Natural killer cell (primary cell): ENCODE measurements around the gene SKAP1. TPM values are rescaled to one million over a fixed set of nuclear protein-coding genes. Genes with fewer than 3 reads are reported as not detected.
A peak's percentile ranks its signal among the peaks of the same experiment; 100 is the strongest.

Experiments used
- ATAC-seq, 3 donors: fragments of 150-1000 bp in 2 of 3; fragments of 200-7000 bp in 1 of 3; cut with Tn5 transposase; 1 replicate in 1 of 3; 2 replicates in 2 of 3; pipeline ENCODE4 v1.10.0; 2021; ENCODE audit warnings: mild to moderate bottlenecking in 2 of 3, moderate library complexity in 2 of 3
- DNase-seq, 2 donors: peaks; one replicate each; pipeline versions ENCODE4 v3.0.0 to v3.0.0-alpha.2; 2013 to 2021; ENCODE audit warnings: mixed read lengths in 1 of 2
- H3K27ac ChIP-seq: one replicate; pipeline ENCODE4 v1.5.1; 2013; ENCODE audit warnings: mild to moderate bottlenecking, low read length
- H3K27me3 ChIP-seq: one replicate; pipeline ENCODE4 v1.6.1; 2013; ENCODE audit warnings: low read length; ENCODE audit not compliant: control insufficient read depth, insufficient read depth
- H3K36me3 ChIP-seq: one replicate; pipeline ENCODE4 v1.6.1; 2013; ENCODE audit warnings: low read length; ENCODE audit not compliant: control insufficient read depth, insufficient read depth
- H3K4me1 ChIP-seq: one replicate; pipeline ENCODE4 v1.6.1; 2013; ENCODE audit warnings: low read length; ENCODE audit not compliant: control insufficient read depth, insufficient read depth
- H3K4me3 ChIP-seq: one replicate; pipeline ENCODE4 v1.5.1; 2013; ENCODE audit warnings: low read length
- H3K9me3 ChIP-seq: one replicate; pipeline ENCODE4 v1.6.1; 2013; ENCODE audit warnings: low read length; ENCODE audit not compliant: control insufficient read depth, insufficient read depth
- H3K27ac Mint-ChIP-seq, 2 donors: one replicate each; pipeline ENCODE4 v1.8.0; 2022; ENCODE audit warnings: mild to moderate bottlenecking in 2 of 2, mixed read lengths in 2 of 2, moderate library complexity in 1 of 2
- H3K27me3 Mint-ChIP-seq, 2 donors: one replicate each; pipeline ENCODE4 v1.8.0; 2022; ENCODE audit warnings: low read depth in 2 of 2, mixed read lengths in 2 of 2
- H3K36me3 Mint-ChIP-seq: one replicate; pipeline ENCODE4 v1.8.0; 2022; ENCODE audit warnings: mixed read lengths
- H3K4me1 Mint-ChIP-seq, 2 donors: one replicate each; pipeline ENCODE4 v1.8.0; 2022; ENCODE audit warnings: mixed read lengths in 2 of 2
- H3K4me3 Mint-ChIP-seq: one replicate; pipeline ENCODE4 v1.8.0; 2022; ENCODE audit warnings: mild to moderate bottlenecking, moderate library complexity, mixed read lengths
- H3K9me3 Mint-ChIP-seq, 2 donors: one replicate each; pipeline ENCODE4 v1.8.0; 2022; ENCODE audit warnings: mixed read lengths in 2 of 2
- CTCF ChIP-seq: fragments of 200-600 bp; IDR thresholded peaks from one replicate; pipeline ENCODE4 v1.8.0; 2022; ENCODE audit warnings: antibody characterized with exemption
- WGBS: methylation state at CpG from one replicate; pipeline ENCODE4 v1.1.7; 2013; ENCODE audit warnings: missing lambda C conversion rate; ENCODE audit not compliant: insufficient coverage; 5-methylcytosine and 5-hydroxymethylcytosine counted together
- intact Hi-C: fragments of 100-400 bp; cut with micrococcal nuclease; formaldehyde crosslinking; loops from one replicate; pipeline ENCODE4 v1.14.2; 2022
- total RNA-seq, 4 donors: library from RNA; stranded (reverse); fragments of 120-200 nt in 1 of 4; gene quantifications; one replicate each; pipeline versions ENCODE4 v1.2.3 to v1.2.4, GENCODE V29; 2013 to 2022

The SKAP1 gene
- total RNA-seq, 3 donors from 2014 or later (not counting 1 experiment from before 2014, with no cell fraction given) = 168 to 227 (median 190) TPM

DNA sequence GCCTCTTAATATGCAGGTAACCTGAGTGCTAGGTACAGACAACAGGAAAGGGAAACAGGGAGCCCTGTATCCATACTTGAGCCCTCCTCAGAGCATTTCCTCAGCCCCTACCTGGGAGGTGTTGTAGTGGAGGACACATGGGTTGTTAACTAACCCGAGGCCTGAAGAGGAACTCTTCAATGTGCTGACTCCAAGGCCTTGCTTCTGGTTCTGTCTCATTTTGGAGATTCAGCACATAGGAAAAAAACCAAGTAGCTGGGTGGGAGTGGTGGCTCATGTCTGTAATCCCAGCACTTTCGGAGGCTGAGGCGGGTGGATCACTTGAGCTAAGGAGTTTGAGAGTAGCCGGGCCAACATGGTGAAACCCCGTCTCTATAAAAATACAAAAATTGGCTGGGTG lies 297.6 kb downstream of the SKAP1 start:
- intact Hi-C loops = no loop called here
- H3K4me1 ChIP-seq = no peaks in the 10 kb centered on the region
- H3K4me1 Mint-ChIP-seq = peaks cover 0 to 6% of the 10 kb centered on the region in 2 donors
- no peak overlapping the region for H3K4me3 ChIP-seq
- no peaks in the 10 kb centered on the region for H3K9me3 ChIP-seq
- H3K27me3 ChIP-seq = no peaks in the 10 kb centered on the region
- H3K36me3 Mint-ChIP-seq = no peaks in the 10 kb centered on the region
- no peaks in the 10 kb centered on the region for H3K9me3 Mint-ChIP-seq
- H3K36me3 ChIP-seq = peaks cover 18% of the 10 kb centered on the region
- ATAC-seq (no peak), DNase-seq (no peak)
- no peak overlapping the region for H3K27ac ChIP-seq
- TF ChIP-seq CTCF = no peak
- 98% methylated on average over 5 of the region's 5 CpGs for WGBS
- no peak overlapping the region for H3K27ac Mint-ChIP-seq
- no peak overlapping the region for H3K4me3 Mint-ChIP-seq
- no peaks in the 10 kb centered on the region for H3K27me3 Mint-ChIP-seq

DNA sequence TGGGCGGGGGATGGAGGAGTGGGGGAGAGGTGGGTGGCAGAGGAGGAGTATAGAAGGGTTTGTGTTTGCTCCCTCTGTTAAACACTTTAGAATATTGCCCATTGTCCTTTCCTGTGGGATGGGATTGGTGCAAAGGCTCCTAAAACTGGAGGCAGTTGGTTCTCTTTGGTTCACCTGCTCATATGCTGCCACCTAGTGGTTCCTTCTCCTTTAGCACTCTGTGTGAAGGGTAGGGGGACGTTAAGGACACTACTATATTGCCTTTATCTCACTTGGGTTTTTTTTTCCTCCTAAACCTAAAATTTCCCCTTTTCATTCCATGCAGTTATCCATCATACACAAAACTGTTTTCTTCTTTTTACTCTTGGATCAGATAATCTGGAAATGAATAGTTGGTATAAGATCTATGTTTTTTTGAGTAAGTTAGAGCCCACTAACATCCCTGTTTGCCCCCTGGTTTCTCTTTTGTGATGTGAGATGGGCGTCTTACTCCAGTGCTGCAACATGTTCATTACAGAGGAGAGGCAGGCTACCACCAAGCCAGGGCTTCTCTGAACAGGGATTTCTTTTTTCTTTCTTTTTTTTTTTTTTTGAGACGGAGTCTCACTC lies 298.7 kb downstream of the SKAP1 start:
- peak; percentile 80 for TF ChIP-seq CTCF
- H3K27ac Mint-ChIP-seq = peak overlapping the region; percentile 40 to 45
- WGBS = 96% methylated on average over 3 of the region's 4 CpGs
- Histone ChIP-seq H3K4me3 (no peak overlapping the region), H3K27ac (no peak overlapping the region), H3K9me3 (no peaks in the 10 kb centered on the region), H3K27me3 (no peaks in the 10 kb centered on the region), H3K36me3 (peaks cover 18% of the 10 kb centered on the region), H3K4me1 (no peaks in the 10 kb centered on the region)
- no peak overlapping the region for H3K4me3 Mint-ChIP-seq
- ATAC-seq (peak; percentile 65 to 85 (median 71)), DNase-seq (peak in 1 of 2 donors; percentile 82)
- no peaks in the 10 kb centered on the region for H3K36me3 Mint-ChIP-seq
- no peaks in the 10 kb centered on the region for H3K9me3 Mint-ChIP-seq
- H3K27me3 Mint-ChIP-seq = no peaks in the 10 kb centered on the region
- intact Hi-C loops = loop anchor here (1.0 kb wide), 2 partner anchors 51 to 106 kb away; no protein-coding TSS in a partner anchor
- H3K4me1 Mint-ChIP-seq = peaks cover 0 to 6% of the 10 kb centered on the region in 2 donors

DNA sequence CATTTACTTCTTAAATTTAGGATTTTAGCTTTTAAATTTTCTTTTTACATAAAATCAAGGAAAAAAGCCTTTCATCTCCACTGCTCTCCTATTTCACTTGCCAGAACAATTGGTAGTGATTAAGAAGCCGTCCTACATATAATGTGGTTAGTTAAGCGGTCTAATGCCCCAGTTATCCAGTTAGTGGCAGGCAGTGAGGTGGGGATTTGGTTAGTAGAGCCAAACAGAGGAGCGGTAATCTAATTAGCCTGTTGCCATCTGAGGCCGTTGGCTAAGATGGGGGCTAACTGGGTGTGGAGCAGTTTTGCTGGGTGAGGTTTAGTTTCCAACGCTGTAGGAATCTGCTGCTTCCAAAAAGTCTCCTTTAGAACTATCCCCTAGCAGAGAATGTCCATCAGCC lies 300.0 kb downstream of the SKAP1 start:
- no peak overlapping the region for H3K27ac ChIP-seq
- H3K4me1 ChIP-seq = no peaks in the 10 kb centered on the region
- ATAC-seq (no peak), DNase-seq (no peak)
- Mint-ChIP-seq H3K27ac (peak overlapping the region; percentile 40 to 45), H3K36me3 (no peaks in the 10 kb centered on the region), H3K9me3 (no peaks in the 10 kb centered on the region), H3K4me1 (peaks cover 0 to 6% of the 10 kb centered on the region in 2 donors), H3K4me3 (no peak overlapping the region), H3K27me3 (no peaks in the 10 kb centered on the region)
- peaks cover 17% of the 10 kb centered on the region for H3K36me3 ChIP-seq
- no peak overlapping the region for H3K4me3 ChIP-seq
- no peaks in the 10 kb centered on the region for H3K27me3 ChIP-seq
- TF ChIP-seq CTCF = no peak
- WGBS = 67% methylated on average over 5 of the region's 5 CpGs
- intact Hi-C loops = no loop called here
- H3K9me3 ChIP-seq = no peaks in the 10 kb centered on the region

DNA sequence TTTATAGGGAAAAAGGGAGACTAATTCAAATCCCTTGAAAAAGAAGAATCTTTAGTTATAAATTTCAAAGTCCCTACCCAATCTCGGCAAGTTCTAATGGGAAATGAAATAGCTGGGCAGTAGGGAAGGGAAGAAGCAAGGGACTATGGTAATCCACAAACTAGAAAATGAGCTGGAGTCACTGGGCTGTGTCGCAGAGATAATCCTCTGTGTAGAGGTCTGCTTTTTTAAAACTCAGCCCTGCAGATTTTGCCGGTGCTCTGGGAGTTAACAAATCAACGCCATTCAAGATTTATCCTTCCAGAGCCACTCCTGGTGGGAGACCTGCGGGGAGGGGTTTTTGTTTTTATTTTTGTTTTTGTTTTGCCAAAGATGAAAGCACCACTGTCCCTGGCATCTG lies 301.6 kb downstream of the SKAP1 start:
- DNase-seq (no peak), ATAC-seq (no peak)
- TF ChIP-seq CTCF = no peak
- intact Hi-C loops = no loop called here
- Mint-ChIP-seq H3K36me3 (no peaks in the 10 kb centered on the region), H3K4me3 (no peak overlapping the region), H3K9me3 (no peaks in the 10 kb centered on the region), H3K27ac (peak overlapping the region; percentile 43 to 46), H3K4me1 (peaks cover 0 to 6% of the 10 kb centered on the region in 2 donors), H3K27me3 (no peaks in the 10 kb centered on the region)
- Histone ChIP-seq H3K27ac (no peak overlapping the region), H3K4me1 (no peaks in the 10 kb centered on the region), H3K27me3 (no peaks in the 10 kb centered on the region), H3K9me3 (no peaks in the 10 kb centered on the region), H3K36me3 (peaks cover 13% of the 10 kb centered on the region), H3K4me3 (no peak overlapping the region)
- WGBS = 86% methylated on average over 4 of the region's 5 CpGs
